Head of caudate nucleus (tissue), 42 donors: ENCODE data around the gene NAXD.

Experiments used
- DNase-seq, 42 donors: peaks; one replicate each; pipeline versions ENCODE4 v3.0.0 to v3.0.0-alpha.2; 2020 to 2021; ENCODE audit warnings: mixed read lengths in 7 of 42
- intact Hi-C: fragments of 100-400 bp; cut with DNase I; formaldehyde crosslinking; loops from one replicate; pipeline ENCODE4 v1.15.0; 2022

NAXD gene

GRCh38 chr13:110677731-110678545 is 62.6 kb downstream of the NAXD start:
- intact Hi-C loops: no loop called here
- DNase-seq: peak in 1 of 42 donors; percentile 22

- intact Hi-C loops: no loop called here
- peak in 1 of 42 donors; percentile 29 for DNase-seq
Measured at GRCh38 chr13:110680852-110681251, 65.5 kb downstream of the NAXD start.

- DNase-seq: peak in 1 of 42 donors; percentile 28
- intact Hi-C loops: no loop called here
Measured at GRCh38 chr13:110681868-110682550, 66.7 kb downstream of the NAXD start.

GRCh38 chr13:110682746-110683145 is 67.4 kb downstream of the NAXD start:
- intact Hi-C loops: no loop called here
- peak in 1 of 42 donors; percentile 24 for DNase-seq

GRCh38 chr13:110683203-110683883 is 68.0 kb downstream of the NAXD start:
- intact Hi-C loops: no loop called here

GRCh38 chr13:110683921-110684320 is 68.6 kb downstream of the NAXD start:
- intact Hi-C loops: no loop called here
- peak in 1 of 42 donors; percentile 33 for DNase-seq

More at GRCh38 chr13:110683203-110683883, 68.0 kb downstream of the NAXD start:
- DNase-seq: peak in 3 of 42 donors; percentile 10 to 27 (median 21)

GRCh38 chr13:110684388-110685056 is 69.2 kb downstream of the NAXD start:
- intact Hi-C loops: no loop called here

GRCh38 chr13:110685305-110686020 is 70.1 kb downstream of the NAXD start:
- intact Hi-C loops: no loop called here

More at GRCh38 chr13:110684388-110685056, 69.2 kb downstream of the NAXD start:
- DNase-seq: no peak

GRCh38 chr13:110687736-110688135 is 72.4 kb downstream of the NAXD start:
- intact Hi-C loops: no loop called here
- peak in 4 of 42 donors; percentile 25 to 42 (median 37) for DNase-seq

More at GRCh38 chr13:110685305-110686020, 70.1 kb downstream of the NAXD start:
- DNase-seq: peak in 2 of 42 donors; percentile 10 to 29

GRCh38 chr13:110689041-110689440 is 73.7 kb downstream of the NAXD start:
- intact Hi-C loops: no loop called here

More at GRCh38 chr13:110689041-110689440, 73.7 kb downstream of the NAXD start:
- DNase-seq: peak in 3 of 42 donors; percentile 19 to 35 (median 20)
